ENCODE results near the gene COL23A1.
"Not testable (repeated sequence)": the region's sequence is repeated elsewhere in the genome, so short reads cannot be mapped to it uniquely, and the experiment has no call there.

The COL23A1 gene

GRCh38 chr5:178502401-178503100 is 87.6 kb downstream of the COL23A1 start:
- no peak for DNase-seq

GRCh38 chr5:178499352-178499751 is 90.8 kb downstream of the COL23A1 start:
- no peak for DNase-seq

- DNase-seq, result no peak
Measured at GRCh38 chr5:178496642-178497041, 93.6 kb downstream of the COL23A1 start.

GRCh38 chr5:178496214-178496613 is 94.0 kb downstream of the COL23A1 start:
- DNase-seq, result no peak

- no peak for DNase-seq
Measured at GRCh38 chr5:178495706-178496105, 94.5 kb downstream of the COL23A1 start.

GRCh38 chr5:178492278-178492677 is 97.9 kb downstream of the COL23A1 start:
- no peak for DNase-seq

- no peak for DNase-seq
Measured at GRCh38 chr5:178490935-178491652, 99.1 kb downstream of the COL23A1 start.

GRCh38 chr5:178489271-178489976 is 100.8 kb downstream of the COL23A1 start:
- no peak for DNase-seq

- DNase-seq, result no peak
Measured at GRCh38 chr5:178488696-178489095, 101.5 kb downstream of the COL23A1 start.

- no peak for DNase-seq
Measured at GRCh38 chr5:178487911-178488600, 102.1 kb downstream of the COL23A1 start.

GRCh38 chr5:178486878-178487512 is 103.2 kb downstream of the COL23A1 start:
- not testable (repeated sequence) for DNase-seq

- no peak for DNase-seq
Measured at GRCh38 chr5:178486239-178486641, 104.0 kb downstream of the COL23A1 start.

GRCh38 chr5:178483620-178484019 is 106.6 kb downstream of the COL23A1 start:
- no peak for DNase-seq

- no peak for DNase-seq
Measured at GRCh38 chr5:178479261-178479660, 110.9 kb downstream of the COL23A1 start.

- no peak for DNase-seq
Measured at GRCh38 chr5:178478370-178478769, 111.8 kb downstream of the COL23A1 start.

GRCh38 chr5:178477802-178478201 is 112.4 kb downstream of the COL23A1 start:
- no peak for DNase-seq

GRCh38 chr5:178476972-178477754 is 113.0 kb downstream of the COL23A1 start:
- no peak for DNase-seq

- no peak for DNase-seq
Measured at GRCh38 chr5:178476531-178476930, 113.7 kb downstream of the COL23A1 start.

- no peak for DNase-seq
Measured at GRCh38 chr5:178475422-178475821, 114.8 kb downstream of the COL23A1 start.

GRCh38 chr5:178474562-178475184 is 115.5 kb downstream of the COL23A1 start:
- no peak for DNase-seq

GRCh38 chr5:178473854-178474253 is 116.3 kb downstream of the COL23A1 start:
- no peak for DNase-seq

All from NCI-H1048 (cell line).